ENCODE data around the gene SKOR1. TPM values are rescaled to one million over a fixed set of nuclear protein-coding genes. Genes with fewer than 3 reads are reported as not detected.

The SKOR1 gene
- total RNA-seq, 1 donor from 2014 or later = 0.22 TPM

GRCh38 chr15:67836134-67836455, 10.8 kb downstream of the SKOR1 start:
- intact Hi-C loops (cut with micrococcal nuclease) = loop anchor here (2.0 kb wide), 1 partner anchor 377 kb away; no protein-coding TSS in a partner anchor
- Histone ChIP-seq H3K27me3 (ENCODE audit: low read depth) (peaks cover 51% of the 10 kb centered on the region), H3K9me3 (replicated peaks) (no peaks in the 10 kb centered on the region), H3K4me3 (peak overlapping the region; percentile 61), H3K36me3 (no peaks in the 10 kb centered on the region), H3K27ac (replicated peaks) (no peak overlapping the region), H3K4me1 (peaks cover 68% of the 10 kb centered on the region)
- DNase-seq = no peak
- no peak for TF ChIP-seq CTCF (IDR thresholded peaks at IDR 0.05; ENCODE audit: borderline replicate concordance)

GRCh38 chr15:67836477-67836876, 11.2 kb downstream of the SKOR1 start:
- peak overlapping the region; percentile 61 for H3K4me3 ChIP-seq
- TF ChIP-seq CTCF (IDR thresholded peaks at IDR 0.05; ENCODE audit: borderline replicate concordance) = peak; percentile 91
- H3K27ac ChIP-seq (replicated peaks) = no peak overlapping the region
- intact Hi-C loops (cut with micrococcal nuclease) = loop anchor here (2.0 kb wide), 1 partner anchor 378 kb away; no protein-coding TSS in a partner anchor
- DNase-seq = peak; percentile 40
- peaks cover 47% of the 10 kb centered on the region for H3K27me3 ChIP-seq (ENCODE audit: low read depth)
- no peaks in the 10 kb centered on the region for H3K9me3 ChIP-seq (replicated peaks)
- H3K36me3 ChIP-seq = no peaks in the 10 kb centered on the region
- peaks cover 71% of the 10 kb centered on the region for H3K4me1 ChIP-seq

GRCh38 chr15:67836955-67837354, 11.6 kb downstream of the SKOR1 start:
- Histone ChIP-seq H3K36me3 (no peaks in the 10 kb centered on the region), H3K27me3 (ENCODE audit: low read depth) (peaks cover 43% of the 10 kb centered on the region), H3K4me3 (no peak overlapping the region), H3K4me1 (peaks cover 73% of the 10 kb centered on the region), H3K9me3 (replicated peaks) (no peaks in the 10 kb centered on the region), H3K27ac (replicated peaks) (no peak overlapping the region)
- DNase-seq = no peak
- intact Hi-C loops (cut with micrococcal nuclease) = loop anchor here (2.0 kb wide), 1 partner anchor 378 kb away; no protein-coding TSS in a partner anchor
- no peak for TF ChIP-seq CTCF (IDR thresholded peaks at IDR 0.05; ENCODE audit: borderline replicate concordance)

- intact Hi-C loops (cut with micrococcal nuclease) = no loop called here
- peak overlapping the region; percentile 98 for H3K27ac ChIP-seq (replicated peaks)
- peak; percentile 50 for DNase-seq
- H3K4me3 ChIP-seq = peak overlapping the region; percentile 89
- H3K9me3 ChIP-seq (replicated peaks) = no peaks in the 10 kb centered on the region
- peaks cover 24% of the 10 kb centered on the region for H3K27me3 ChIP-seq (ENCODE audit: low read depth)
- TF ChIP-seq CTCF (IDR thresholded peaks at IDR 0.05; ENCODE audit: borderline replicate concordance) = no peak
- H3K4me1 ChIP-seq = peaks cover 54% of the 10 kb centered on the region
- H3K36me3 ChIP-seq = no peaks in the 10 kb centered on the region
Measured at GRCh38 chr15:67838789-67839332, 13.6 kb downstream of the SKOR1 start.

GRCh38 chr15:67839499-67839928, 14.2 kb downstream of the SKOR1 start:
- no peak for DNase-seq
- Histone ChIP-seq H3K9me3 (replicated peaks) (no peaks in the 10 kb centered on the region), H3K4me3 (peak overlapping the region; percentile 89), H3K27me3 (ENCODE audit: low read depth) (peaks cover 17% of the 10 kb centered on the region), H3K27ac (replicated peaks) (peak overlapping the region; percentile 98), H3K36me3 (no peaks in the 10 kb centered on the region), H3K4me1 (peaks cover 48% of the 10 kb centered on the region)
- intact Hi-C loops (cut with micrococcal nuclease) = no loop called here
- TF ChIP-seq CTCF (IDR thresholded peaks at IDR 0.05; ENCODE audit: borderline replicate concordance) = no peak

Measured in left ventricle myocardium inferior (tissue), 1 donor.